HepG2 (cell line): ENCODE results near the gene ZBTB7B. TPM values are rescaled to one million over a fixed set of nuclear protein-coding genes. Genes with fewer than 3 reads are reported as not detected.
A peak's percentile ranks its signal among the peaks of the same experiment; 100 is the strongest.

Source experiments
- EHMT2 ChIP-seq: fragments of 200-600 bp; sonication (generic); IDR thresholded peaks from 2 replicates; pipeline ENCODE4 v1.7.0; 2017; ENCODE audit warnings: antibody characterized with exemption, low read depth, low read length, borderline replicate concordance
- ELF4 ChIP-seq: sonication (generic); formaldehyde crosslinking; IDR thresholded peaks from 2 replicates; pipeline ENCODE4 v1.5.0; 2020; ENCODE audit warnings: missing genetic modification reagents, mild to moderate bottlenecking, moderate library complexity, borderline replicate concordance
- HDAC1 ChIP-seq: sonication (generic); formaldehyde crosslinking; IDR thresholded peaks from 2 replicates; pipeline ENCODE4 v1.5.1; 2020; ENCODE audit warnings: mild to moderate bottlenecking, missing genetic modification reagents
- MBD4 ChIP-seq: IDR thresholded peaks from 2 replicates; pipeline ENCODE4 v1.6.1; 2012; ENCODE audit warnings: low read length, inconsistent platforms, borderline replicate concordance
- MTF2 ChIP-seq: sonication (generic); formaldehyde crosslinking; IDR thresholded peaks from 2 replicates; pipeline ENCODE4 v1.5.0; 2020; ENCODE audit warnings: missing genetic modification reagents, borderline replicate concordance
- MYNN ChIP-seq: sonication (generic); formaldehyde crosslinking; IDR thresholded peaks from 2 replicates; pipeline ENCODE4 v1.4.0; 2020; ENCODE audit warnings: mild to moderate bottlenecking, low read depth, missing genetic modification reagents
- POLR2A ChIP-seq, 2 experiments: IDR thresholded peaks; 2 replicates each; pipeline ENCODE4 v1.6.1; 2011; ENCODE audit warnings: low read depth in 2 of 2, low read length in 2 of 2, mild to moderate bottlenecking in 1 of 2, moderate library complexity in 1 of 2; ENCODE audit not compliant: insufficient read depth in 1 of 2
- SAP130 ChIP-seq: IDR thresholded peaks from 2 replicates; pipeline ENCODE4 v1.6.1; 2016; ENCODE audit warnings: low read depth
- ZEB1 ChIP-seq: IDR thresholded peaks from 2 replicates; pipeline ENCODE4 v1.6.1; 2012; ENCODE audit warnings: mild to moderate bottlenecking, low read depth, inconsistent platforms; ENCODE audit not compliant: insufficient replicate concordance
- ZFAT ChIP-seq: sonication (generic); formaldehyde crosslinking; conservative IDR thresholded peaks from 2 replicates; pipeline ENCODE4 v1.8.1; 2023; ENCODE audit warnings: missing genetic modification reagents, inconsistent platforms
- ZFP90 ChIP-seq: sonication (generic); formaldehyde crosslinking; IDR thresholded peaks from 2 replicates; pipeline ENCODE4 v1.8.0; 2022; ENCODE audit warnings: missing genetic modification reagents, mild to moderate bottlenecking, inconsistent platforms, borderline replicate concordance
- ZMAT3 ChIP-seq: sonication (generic); formaldehyde crosslinking; conservative IDR thresholded peaks from 2 replicates; pipeline ENCODE4 v1.7.0; 2021; ENCODE audit warnings: missing genetic modification reagents
- ZNF451 ChIP-seq: sonication (generic); formaldehyde crosslinking; IDR thresholded peaks from 2 replicates; pipeline ENCODE4 v1.5.0; 2020; ENCODE audit warnings: mild to moderate bottlenecking, missing genetic modification reagents
- ZSCAN31 ChIP-seq: sonication (generic); formaldehyde crosslinking; IDR thresholded peaks from 2 replicates; pipeline ENCODE4 v1.5.0; 2020; ENCODE audit warnings: low read depth, mild to moderate bottlenecking, missing genetic modification reagents
- polyA plus RNA-seq, 8 experiments: library from polyadenylated mRNA; depleted of rRNA in 3 of 8; stranded (reverse) in 7 of 8; unstranded in 1 of 8; fragments of >200 nt; fragmentation: Illumina TruSeq in 4 of 8; extraction: Trizol in 4 of 8; gene quantifications; 2 replicates each; pipeline versions ENCODE4 v1.2.1 to v1.2.3, GENCODE V29; 2011 to 2016; ENCODE audit warnings: low read depth in 4 of 8, missing spikeins in 1 of 8, mixed read lengths in 1 of 8; ENCODE audit not compliant: insufficient read depth in 1 of 8
- total RNA-seq, 5 experiments: library from RNA; depleted of rRNA; stranded (reverse); fragments of >200 nt; fragmentation: Illumina TruSeq; extraction: Trizol; gene quantifications; 2 replicates each; pipeline ENCODE4 v1.2.3, GENCODE V29; 2016; ENCODE audit warnings: low read depth in 1 of 5
- TF ChIP-seq, protein P1 (sequence below): sonication (generic); formaldehyde crosslinking; IDR thresholded peaks from 2 replicates; pipeline ENCODE4 v1.8.0; 2022; ENCODE audit warnings: mild to moderate bottlenecking, missing genetic modification reagents, moderate library complexity
- TF ChIP-seq, protein P2 (sequence below): sonication (generic); formaldehyde crosslinking; IDR thresholded peaks from 2 replicates; pipeline ENCODE4 v1.8.0; 2022; ENCODE audit warnings: missing genetic modification reagents, mild to moderate bottlenecking, inconsistent platforms, borderline replicate concordance
- TF ChIP-seq, protein P3 (sequence below): sonication (generic); formaldehyde crosslinking; IDR thresholded peaks from 2 replicates; pipeline ENCODE4 v1.4.0; 2020; ENCODE audit warnings: missing genetic modification reagents

The ZBTB7B gene
- total and polyA plus RNA-seq, 2 of the 13 experiments (the other 11 are each of a cell fraction or from before 2014, with no cell fraction given), result 15.5 to 17.5 TPM

DNA sequence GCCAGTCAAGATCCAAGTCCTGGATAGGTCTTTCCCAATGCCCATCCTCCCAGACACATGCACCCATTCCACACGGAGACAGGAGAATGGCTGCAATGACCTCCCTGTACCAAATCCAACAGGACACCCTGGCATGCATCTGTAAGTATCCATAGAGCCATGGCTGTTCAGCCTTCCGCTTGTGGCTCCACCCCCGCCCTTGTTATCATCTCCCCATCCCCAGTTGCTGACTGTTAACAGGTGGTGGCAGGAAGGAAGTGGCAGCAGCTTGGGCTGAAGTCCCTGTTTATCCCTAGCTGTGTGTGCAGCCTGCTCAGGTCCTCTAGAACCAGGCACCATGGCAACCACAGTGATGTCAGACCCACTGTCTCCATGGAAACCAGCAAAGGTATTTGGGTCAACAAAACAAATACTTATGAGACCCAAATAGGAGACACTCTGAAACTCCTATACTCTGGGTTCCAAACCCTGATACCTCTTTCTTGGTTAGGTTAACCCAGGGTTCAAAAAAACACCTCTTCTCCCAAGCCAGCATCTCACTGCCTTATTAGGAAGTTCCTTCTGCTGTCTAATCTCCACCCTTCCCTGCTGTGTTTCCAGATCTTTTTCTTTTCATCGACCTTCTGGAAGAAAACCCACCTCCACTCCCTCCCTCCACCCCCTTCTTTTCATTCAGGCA is 47.4 kb upstream of the ZBTB7B start (continued):
- TF ChIP-seq ZFP90 (no peak), SAP130 (CRISPR knock-in tag) (peak; percentile 87), ZMAT3 (0 out of 2 replicates have a peak, but pooled peaks have one; percentile 22), HDAC1 (peak; percentile 58), ZEB1 (no peak), EHMT2 (no peak), POLR2A (IDR thresholded peaks at IDR 0.05; ENCODE audit: insufficient read depth in 1 of 2, low read depth in 2 of 2, low read length in 2 of 2) (peak in 1 of 2 experiments; percentile 55; a peak in 1 of 4 replicates), ZFAT (CRISPR knock-in tag) (no peak), ZNF451 (CRISPR knock-in tag) (0 out of 2 replicates have a peak, but pooled peaks have one; percentile 35), MBD4 (no peak), ELF4 (CRISPR knock-in tag) (0 out of 2 replicates have a peak, but pooled peaks have one; percentile 16), MYNN (CRISPR knock-in tag) (no peak), MTF2 (CRISPR knock-in tag) (no peak), ZSCAN31 (CRISPR knock-in tag) (no peak)
- TF ChIP-seq, protein P1, sequence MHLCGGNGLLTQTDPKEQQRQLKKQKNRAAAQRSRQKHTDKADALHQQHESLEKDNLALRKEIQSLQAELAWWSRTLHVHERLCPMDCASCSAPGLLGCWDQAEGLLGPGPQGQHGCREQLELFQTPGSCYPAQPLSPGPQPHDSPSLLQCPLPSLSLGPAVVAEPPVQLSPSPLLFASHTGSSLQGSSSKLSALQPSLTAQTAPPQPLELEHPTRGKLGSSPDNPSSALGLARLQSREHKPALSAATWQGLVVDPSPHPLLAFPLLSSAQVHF (CRISPR knock-in tag), result no peak
- TF ChIP-seq, protein P2, sequence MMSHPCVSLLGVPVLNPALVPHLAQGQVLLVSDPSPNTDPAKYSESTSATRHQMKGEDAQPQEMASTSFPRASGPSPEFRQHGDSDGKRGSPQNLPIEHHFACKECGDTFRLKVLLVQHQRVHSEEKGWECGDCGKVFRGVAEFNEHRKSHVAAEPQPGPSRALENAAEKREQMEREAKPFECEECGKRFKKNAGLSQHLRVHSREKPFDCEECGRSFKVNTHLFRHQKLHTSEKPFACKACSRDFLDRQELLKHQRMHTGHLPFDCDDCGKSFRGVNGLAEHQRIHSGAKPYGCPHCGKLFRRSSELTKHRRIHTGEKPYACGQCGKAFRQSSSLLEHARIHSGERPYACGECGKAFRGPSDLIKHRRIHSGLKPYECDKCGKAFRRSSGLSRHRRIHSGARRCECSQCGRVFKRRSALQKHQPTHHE (CRISPR knock-in tag), result no peak
- TF ChIP-seq, protein P3, sequence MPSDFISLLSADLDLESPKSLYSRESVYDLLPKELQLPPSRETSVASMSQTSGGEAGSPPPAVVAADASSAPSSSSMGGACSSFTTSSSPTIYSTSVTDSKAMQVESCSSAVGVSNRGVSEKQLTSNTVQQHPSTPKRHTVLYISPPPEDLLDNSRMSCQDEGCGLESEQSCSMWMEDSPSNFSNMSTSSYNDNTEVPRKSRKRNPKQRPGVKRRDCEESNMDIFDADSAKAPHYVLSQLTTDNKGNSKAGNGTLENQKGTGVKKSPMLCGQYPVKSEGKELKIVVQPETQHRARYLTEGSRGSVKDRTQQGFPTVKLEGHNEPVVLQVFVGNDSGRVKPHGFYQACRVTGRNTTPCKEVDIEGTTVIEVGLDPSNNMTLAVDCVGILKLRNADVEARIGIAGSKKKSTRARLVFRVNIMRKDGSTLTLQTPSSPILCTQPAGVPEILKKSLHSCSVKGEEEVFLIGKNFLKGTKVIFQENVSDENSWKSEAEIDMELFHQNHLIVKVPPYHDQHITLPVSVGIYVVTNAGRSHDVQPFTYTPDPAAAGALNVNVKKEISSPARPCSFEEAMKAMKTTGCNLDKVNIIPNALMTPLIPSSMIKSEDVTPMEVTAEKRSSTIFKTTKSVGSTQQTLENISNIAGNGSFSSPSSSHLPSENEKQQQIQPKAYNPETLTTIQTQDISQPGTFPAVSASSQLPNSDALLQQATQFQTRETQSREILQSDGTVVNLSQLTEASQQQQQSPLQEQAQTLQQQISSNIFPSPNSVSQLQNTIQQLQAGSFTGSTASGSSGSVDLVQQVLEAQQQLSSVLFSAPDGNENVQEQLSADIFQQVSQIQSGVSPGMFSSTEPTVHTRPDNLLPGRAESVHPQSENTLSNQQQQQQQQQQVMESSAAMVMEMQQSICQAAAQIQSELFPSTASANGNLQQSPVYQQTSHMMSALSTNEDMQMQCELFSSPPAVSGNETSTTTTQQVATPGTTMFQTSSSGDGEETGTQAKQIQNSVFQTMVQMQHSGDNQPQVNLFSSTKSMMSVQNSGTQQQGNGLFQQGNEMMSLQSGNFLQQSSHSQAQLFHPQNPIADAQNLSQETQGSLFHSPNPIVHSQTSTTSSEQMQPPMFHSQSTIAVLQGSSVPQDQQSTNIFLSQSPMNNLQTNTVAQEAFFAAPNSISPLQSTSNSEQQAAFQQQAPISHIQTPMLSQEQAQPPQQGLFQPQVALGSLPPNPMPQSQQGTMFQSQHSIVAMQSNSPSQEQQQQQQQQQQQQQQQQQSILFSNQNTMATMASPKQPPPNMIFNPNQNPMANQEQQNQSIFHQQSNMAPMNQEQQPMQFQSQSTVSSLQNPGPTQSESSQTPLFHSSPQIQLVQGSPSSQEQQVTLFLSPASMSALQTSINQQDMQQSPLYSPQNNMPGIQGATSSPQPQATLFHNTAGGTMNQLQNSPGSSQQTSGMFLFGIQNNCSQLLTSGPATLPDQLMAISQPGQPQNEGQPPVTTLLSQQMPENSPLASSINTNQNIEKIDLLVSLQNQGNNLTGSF (CRISPR knock-in tag), result no peak
